Esophagus squamous epithelium (tissue), 4 donors: Measurements from ENCODE around the gene MPP7.

ENCODE experiments used
- POLR2A ChIP-seq, 4 donors: fragments of 450-650 bp; IDR thresholded peaks; one replicate each; pipeline ENCODE4 v1.6.1; 2017; ENCODE audit warnings: antibody characterized with exemption in 4 of 4, mild to moderate bottlenecking in 4 of 4, moderate library complexity in 3 of 4
- TF ChIP-seq, protein P1 (sequence below), 6 experiments: fragments of 450-650 bp in 4 of 6; fragments of 200-600 bp in 2 of 6; sonication (generic) in 2 of 6; IDR thresholded peaks; one replicate each; pipeline ENCODE4 v1.5.1; 2016 to 2019; ENCODE audit warnings: antibody characterized with exemption in 6 of 6, mild to moderate bottlenecking in 4 of 6, moderate library complexity in 4 of 6

DNA sequence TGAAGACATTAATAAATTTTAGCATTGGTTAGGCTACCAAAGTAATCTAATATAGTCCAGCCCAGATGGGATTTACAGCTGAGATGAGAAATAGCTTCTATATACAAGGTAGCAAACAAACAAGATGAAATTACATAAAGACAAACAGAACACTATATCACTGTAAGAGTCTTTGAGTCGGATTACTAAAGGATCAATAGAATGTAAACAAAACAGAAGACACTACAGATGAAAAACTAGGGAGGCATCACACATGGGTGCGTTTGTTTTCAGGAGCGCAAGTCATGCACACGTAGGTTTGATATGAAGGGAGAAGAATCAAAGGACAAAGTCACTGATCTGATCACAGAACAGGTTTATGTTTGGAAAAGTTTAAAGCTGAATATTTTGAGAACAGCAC lies 26.5 kb downstream of the MPP7 start:
- TF ChIP-seq, protein P1, sequence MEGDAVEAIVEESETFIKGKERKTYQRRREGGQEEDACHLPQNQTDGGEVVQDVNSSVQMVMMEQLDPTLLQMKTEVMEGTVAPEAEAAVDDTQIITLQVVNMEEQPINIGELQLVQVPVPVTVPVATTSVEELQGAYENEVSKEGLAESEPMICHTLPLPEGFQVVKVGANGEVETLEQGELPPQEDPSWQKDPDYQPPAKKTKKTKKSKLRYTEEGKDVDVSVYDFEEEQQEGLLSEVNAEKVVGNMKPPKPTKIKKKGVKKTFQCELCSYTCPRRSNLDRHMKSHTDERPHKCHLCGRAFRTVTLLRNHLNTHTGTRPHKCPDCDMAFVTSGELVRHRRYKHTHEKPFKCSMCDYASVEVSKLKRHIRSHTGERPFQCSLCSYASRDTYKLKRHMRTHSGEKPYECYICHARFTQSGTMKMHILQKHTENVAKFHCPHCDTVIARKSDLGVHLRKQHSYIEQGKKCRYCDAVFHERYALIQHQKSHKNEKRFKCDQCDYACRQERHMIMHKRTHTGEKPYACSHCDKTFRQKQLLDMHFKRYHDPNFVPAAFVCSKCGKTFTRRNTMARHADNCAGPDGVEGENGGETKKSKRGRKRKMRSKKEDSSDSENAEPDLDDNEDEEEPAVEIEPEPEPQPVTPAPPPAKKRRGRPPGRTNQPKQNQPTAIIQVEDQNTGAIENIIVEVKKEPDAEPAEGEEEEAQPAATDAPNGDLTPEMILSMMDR (IDR thresholded peaks at IDR 0.05), result no peak
- no peak for TF ChIP-seq POLR2A (IDR thresholded peaks at IDR 0.05)
